ENCODE measurements around the gene TMEM272. TPM values are rescaled to one million over a fixed set of nuclear protein-coding genes. Genes with fewer than 3 reads are reported as not detected.

TMEM272 gene
- total RNA-seq, 1 donor, result not detected

GRCh38 chr13:51778392-51778791, 66.6 kb downstream of the TMEM272 start:
- no peak for DNase-seq (ENCODE audit: low read depth)
- no peak overlapping the region for H3K4me3 ChIP-seq (ENCODE audit: low read depth, low read length)
- TF ChIP-seq CTCF (IDR thresholded peaks at IDR 0.05; ENCODE audit: insufficient read depth, low read depth, low read length), result no peak

- DNase-seq (ENCODE audit: low read depth), result no peak
- no peak overlapping the region for H3K4me3 ChIP-seq (ENCODE audit: low read depth, low read length)
- TF ChIP-seq CTCF (IDR thresholded peaks at IDR 0.05; ENCODE audit: insufficient read depth, low read depth, low read length), result no peak
Measured at GRCh38 chr13:51777921-51778320, 67.1 kb downstream of the TMEM272 start.

- no peak for TF ChIP-seq CTCF (IDR thresholded peaks at IDR 0.05; ENCODE audit: insufficient read depth, low read depth, low read length)
- DNase-seq (ENCODE audit: low read depth), result no peak
- H3K4me3 ChIP-seq (ENCODE audit: low read depth, low read length), result no peak overlapping the region
Measured at GRCh38 chr13:51776179-51776578, 68.8 kb downstream of the TMEM272 start.

GRCh38 chr13:51773515-51773914, 71.5 kb downstream of the TMEM272 start:
- no peak overlapping the region for H3K4me3 ChIP-seq (ENCODE audit: low read depth, low read length)
- no peak for DNase-seq (ENCODE audit: low read depth)
- no peak for TF ChIP-seq CTCF (IDR thresholded peaks at IDR 0.05; ENCODE audit: insufficient read depth, low read depth, low read length)

- no peak overlapping the region for H3K4me3 ChIP-seq (ENCODE audit: low read depth, low read length)
- TF ChIP-seq CTCF (IDR thresholded peaks at IDR 0.05; ENCODE audit: insufficient read depth, low read depth, low read length), result no peak
- DNase-seq (ENCODE audit: low read depth), result no peak
Measured at GRCh38 chr13:51772781-51773180, 72.2 kb downstream of the TMEM272 start.

GRCh38 chr13:51772105-51772455, 72.9 kb downstream of the TMEM272 start:
- no peak overlapping the region for H3K4me3 ChIP-seq (ENCODE audit: low read depth, low read length)
- no peak for TF ChIP-seq CTCF (IDR thresholded peaks at IDR 0.05; ENCODE audit: insufficient read depth, low read depth, low read length)
- no peak for DNase-seq (ENCODE audit: low read depth)

- no peak for TF ChIP-seq CTCF (IDR thresholded peaks at IDR 0.05; ENCODE audit: insufficient read depth, low read depth, low read length)
- DNase-seq (ENCODE audit: low read depth), result no peak
- no peak overlapping the region for H3K4me3 ChIP-seq (ENCODE audit: low read depth, low read length)
Measured at GRCh38 chr13:51771418-51772104, 73.4 kb downstream of the TMEM272 start.
